Body of pancreas (tissue), 4 donors: Measurements from ENCODE around the gene ASPDH. TPM values are rescaled to one million over a fixed set of nuclear protein-coding genes. Genes with fewer than 3 reads are reported as not detected.

ENCODE experiments used
- ATAC-seq: fragments of 150-250 bp; one replicate; pipeline ENCODE4 v1.9.1; 2016
- DNase-seq, 4 donors: peaks; one replicate each; pipeline ENCODE4 v3.0.0-alpha.2; 2019
- H3K27ac ChIP-seq, 4 donors: fragments of 200-600 bp; sonication (generic); 1 replicate in 3 of 4; 2 replicates in 1 of 4; pipeline versions ENCODE4 v1.5.1 to v1.6.1; 2016 to 2019; ENCODE audit warnings: mild to moderate bottlenecking in 1 of 4, mixed read lengths in 1 of 4, moderate library complexity in 1 of 4
- H3K27me3 ChIP-seq, 2 donors: fragments of 200-600 bp; sonication (generic); one replicate each; pipeline ENCODE4 v1.6.0; 2016; ENCODE audit warnings: mild to moderate bottlenecking in 1 of 2
- H3K36me3 ChIP-seq, 2 donors: fragments of 200-600 bp; sonication (generic); replicated peaks in 1 of 2; 2 replicates each; pipeline ENCODE4 v1.5.1; 2016; ENCODE audit warnings: low read depth in 2 of 2; ENCODE audit not compliant: insufficient read depth in 1 of 2
- H3K4me1 ChIP-seq: fragments of 200-600 bp; sonication (generic); one replicate; pipeline ENCODE4 v1.6.0; 2016
- H3K4me3 ChIP-seq, 2 donors: fragments of 200-600 bp; sonication (generic); 1 replicate in 1 of 2; 2 replicates in 1 of 2; pipeline ENCODE4 v1.5.1; 2016 to 2019
- H3K9me3 ChIP-seq, 3 donors: fragments of 200-600 bp; sonication (generic); 1 replicate in 2 of 3; 2 replicates in 1 of 3; pipeline ENCODE4 v1.5.1; 2016
- POLR2A ChIP-seq, 3 donors: fragments of 450-650 bp; IDR thresholded peaks; one replicate each; pipeline ENCODE4 v1.6.1; 2016; ENCODE audit warnings: antibody characterized with exemption in 3 of 3, mild to moderate bottlenecking in 2 of 3
- WGBS, 2 donors: methylation state at CpG; one replicate each; pipeline ENCODE4 v1.1.5; 2017; 5-methylcytosine and 5-hydroxymethylcytosine counted together
- intact Hi-C: fragments of 100-400 bp; cut with DNase I; formaldehyde crosslinking; loops from one replicate; pipeline ENCODE4 v1.15.1; 2023
- total RNA-seq, 2 donors: library from RNA; depleted of rRNA; stranded (reverse); fragments of >200 nt; gene quantifications; one replicate each; pipeline ENCODE4 v1.1.0, GENCODE V29; 2016
- TF ChIP-seq, protein P1 (sequence below), 7 experiments: fragments of 450-650 bp in 4 of 7; fragments of 200-600 bp in 3 of 7; sonication (generic) in 3 of 7; IDR thresholded peaks; one replicate each; pipeline ENCODE4 v1.5.1; 2016 to 2019; ENCODE audit warnings: antibody characterized with exemption in 7 of 7

Gene ASPDH
- total RNA-seq, 2 donors from 2014 or later = not detected

DNA sequence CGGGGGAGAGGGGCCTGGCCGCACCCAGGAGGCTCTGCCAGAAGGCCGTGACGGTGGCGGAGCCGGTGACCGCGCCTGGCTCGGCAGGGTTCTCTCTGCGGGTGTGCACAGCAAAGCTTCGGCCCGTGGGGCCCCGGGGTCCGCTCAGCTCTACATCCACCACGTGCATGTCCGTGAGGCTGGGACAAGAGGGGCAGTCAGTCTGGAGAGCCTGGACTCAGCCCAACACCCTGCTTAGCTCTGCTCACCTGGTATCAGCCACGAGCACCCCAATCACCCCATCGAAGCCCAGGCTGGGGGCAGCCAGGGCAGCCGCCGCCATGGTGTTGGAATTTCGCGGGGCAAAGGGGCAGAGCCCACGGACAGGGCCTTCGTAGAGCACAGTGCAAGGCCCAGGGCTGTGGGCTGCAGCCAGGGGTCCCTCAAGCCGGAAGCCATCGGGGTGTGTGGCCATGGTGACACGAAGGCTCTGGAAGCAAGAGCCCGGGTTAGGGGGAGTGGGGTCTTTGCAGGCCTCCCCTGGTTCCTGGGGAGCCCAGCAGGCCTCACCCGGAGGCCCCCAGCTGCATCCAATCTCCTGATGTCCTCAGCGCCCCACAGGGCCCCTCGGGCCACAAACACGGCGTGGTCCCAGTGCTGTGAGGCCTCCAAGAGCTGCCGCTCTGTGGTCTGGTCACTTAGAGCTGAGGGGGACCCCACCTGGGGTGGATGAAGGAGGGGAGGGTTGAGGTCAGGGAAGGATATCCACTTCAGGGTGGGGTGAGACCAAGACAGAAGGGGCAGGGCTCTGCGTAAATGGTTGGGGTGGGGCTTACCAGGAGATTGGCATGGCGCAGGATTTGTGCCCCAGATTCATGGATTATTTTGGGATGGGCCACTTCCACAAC lies 1.4 kb downstream of the ASPDH start:
- peaks cover 9% of the 10 kb centered on the region for H3K4me1 ChIP-seq
- ATAC-seq (no peak), DNase-seq (peak in 1 of 4 donors; percentile 31)
- H3K4me3 ChIP-seq = no peak overlapping the region
- no peaks in the 10 kb centered on the region for H3K9me3 ChIP-seq
- H3K36me3 ChIP-seq = no peaks in the 10 kb centered on the region
- H3K27ac ChIP-seq = no peak overlapping the region
- WGBS, 2 donors = 85 to 90% methylated on average over 8 to 35 of the region's 36 CpGs
- H3K27me3 ChIP-seq = no peaks in the 10 kb centered on the region
- intact Hi-C loops = loop anchor here (10.0 kb wide), 1 partner anchor 602 kb away; no protein-coding TSS in a partner anchor
- no peak for TF ChIP-seq POLR2A (IDR thresholded peaks at IDR 0.05)
- TF ChIP-seq, protein P1, sequence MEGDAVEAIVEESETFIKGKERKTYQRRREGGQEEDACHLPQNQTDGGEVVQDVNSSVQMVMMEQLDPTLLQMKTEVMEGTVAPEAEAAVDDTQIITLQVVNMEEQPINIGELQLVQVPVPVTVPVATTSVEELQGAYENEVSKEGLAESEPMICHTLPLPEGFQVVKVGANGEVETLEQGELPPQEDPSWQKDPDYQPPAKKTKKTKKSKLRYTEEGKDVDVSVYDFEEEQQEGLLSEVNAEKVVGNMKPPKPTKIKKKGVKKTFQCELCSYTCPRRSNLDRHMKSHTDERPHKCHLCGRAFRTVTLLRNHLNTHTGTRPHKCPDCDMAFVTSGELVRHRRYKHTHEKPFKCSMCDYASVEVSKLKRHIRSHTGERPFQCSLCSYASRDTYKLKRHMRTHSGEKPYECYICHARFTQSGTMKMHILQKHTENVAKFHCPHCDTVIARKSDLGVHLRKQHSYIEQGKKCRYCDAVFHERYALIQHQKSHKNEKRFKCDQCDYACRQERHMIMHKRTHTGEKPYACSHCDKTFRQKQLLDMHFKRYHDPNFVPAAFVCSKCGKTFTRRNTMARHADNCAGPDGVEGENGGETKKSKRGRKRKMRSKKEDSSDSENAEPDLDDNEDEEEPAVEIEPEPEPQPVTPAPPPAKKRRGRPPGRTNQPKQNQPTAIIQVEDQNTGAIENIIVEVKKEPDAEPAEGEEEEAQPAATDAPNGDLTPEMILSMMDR (IDR thresholded peaks at IDR 0.05) = no peak

DNA sequence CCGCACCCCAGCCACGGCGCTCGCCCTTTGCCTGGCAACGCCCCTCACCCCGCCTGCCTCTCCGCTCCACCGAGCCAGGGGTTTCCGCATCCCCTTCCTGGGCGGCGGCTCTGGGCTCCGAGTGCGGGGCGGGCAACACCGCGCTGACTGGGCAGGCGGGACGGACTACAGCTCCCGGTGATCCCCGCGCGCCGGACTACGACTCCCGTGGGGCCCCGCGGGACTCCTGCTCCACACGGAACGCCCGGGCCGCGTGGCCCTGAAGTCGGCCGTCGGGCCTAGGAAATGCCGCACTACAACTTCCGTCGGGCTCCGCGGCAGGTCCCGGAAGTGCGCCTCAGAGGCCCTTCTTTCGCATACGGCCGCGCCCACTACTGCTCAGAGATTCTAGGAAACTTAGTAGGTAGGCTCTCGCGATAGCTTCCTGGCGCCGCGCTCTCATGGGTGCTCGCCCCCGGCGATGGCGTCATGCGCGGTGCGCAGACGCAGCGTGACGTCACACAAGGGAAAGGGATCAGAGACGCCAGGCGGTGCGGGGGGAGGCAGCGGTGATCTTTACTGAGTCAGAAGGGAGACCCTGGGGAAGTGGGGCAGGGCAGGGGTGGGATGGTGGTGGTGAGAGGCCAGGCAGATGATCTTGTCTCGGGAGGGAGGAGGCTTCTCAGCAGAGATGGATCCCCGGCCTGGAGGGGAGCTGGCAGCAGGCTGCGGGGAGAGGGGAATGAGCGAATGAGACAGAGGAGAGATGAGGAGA lies 2.5 kb downstream of the ASPDH start, which contains the start of gene JOSD2:
TSS of gene JOSD2 (minus strand) at position 123 of the 754 bp plus-strand sequence. CDS start 760 bp downstream, outside the sequence.
- Histone ChIP-seq H3K9me3 (no peaks in the 10 kb centered on the region), H3K27ac (peak within 1 kb of the TSS in 3 of 4 donors; percentile 34 to 56 (median 53)), H3K36me3 (no peaks in the 10 kb centered on the region), H3K4me3 (peak within 1 kb of the TSS; percentile 41 to 87), H3K4me1 (peaks cover 9% of the 10 kb centered on the region), H3K27me3 (no peaks in the 10 kb centered on the region)
- DNase-seq (peak; percentile 96 to 99 (median 98)), ATAC-seq (peak; percentile 95)
- TF ChIP-seq POLR2A (IDR thresholded peaks at IDR 0.05) = peak; percentile 5 to 63 (median 60)
- TF ChIP-seq, protein P1 (IDR thresholded peaks at IDR 0.05) = peak in 3 of 7 experiments; percentile 6 to 27 (median 12)
- intact Hi-C loops = loop anchor here (10.0 kb wide), 1 partner anchor 604 kb away; no protein-coding TSS in a partner anchor
- 1 to 2% methylated on average over 24 to 68 of the region's 69 CpGs for WGBS, 2 donors

DNA sequence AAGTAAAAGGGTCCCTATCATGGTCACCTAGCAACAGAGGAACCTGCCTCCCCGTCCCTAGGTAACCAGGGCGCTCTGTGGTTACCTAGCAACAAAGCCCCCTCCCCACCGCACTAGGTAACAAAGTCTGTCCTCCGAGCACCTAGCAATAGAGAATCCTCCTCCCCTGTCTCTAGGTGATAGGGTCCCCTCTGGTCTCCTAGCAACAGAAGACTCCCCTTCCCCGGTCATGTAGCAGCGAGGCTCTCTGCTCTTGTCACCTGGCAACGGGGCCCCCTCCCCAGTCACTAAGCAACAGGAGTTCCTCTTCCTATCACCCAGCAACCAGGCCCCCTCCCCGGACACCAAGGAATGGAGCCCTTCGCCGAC lies 3.0 kb downstream of the ASPDH start:
- Histone ChIP-seq H3K4me1 (peaks cover 9% of the 10 kb centered on the region), H3K27me3 (no peaks in the 10 kb centered on the region), H3K9me3 (no peaks in the 10 kb centered on the region), H3K4me3 (peak overlapping the region; percentile 41 to 87), H3K27ac (peak overlapping the region in 3 of 4 donors; percentile 34 to 56 (median 53)), H3K36me3 (no peaks in the 10 kb centered on the region)
- WGBS, 2 donors = 4 to 13% methylated on average over 3 to 10 of the region's 10 CpGs
- ATAC-seq (no peak), DNase-seq (no peak)
- intact Hi-C loops = loop anchor here (10.0 kb wide), 1 partner anchor 604 kb away; no protein-coding TSS in a partner anchor
- no peak for TF ChIP-seq POLR2A (IDR thresholded peaks at IDR 0.05)
- TF ChIP-seq, protein P1 (IDR thresholded peaks at IDR 0.05) = no peak

DNA sequence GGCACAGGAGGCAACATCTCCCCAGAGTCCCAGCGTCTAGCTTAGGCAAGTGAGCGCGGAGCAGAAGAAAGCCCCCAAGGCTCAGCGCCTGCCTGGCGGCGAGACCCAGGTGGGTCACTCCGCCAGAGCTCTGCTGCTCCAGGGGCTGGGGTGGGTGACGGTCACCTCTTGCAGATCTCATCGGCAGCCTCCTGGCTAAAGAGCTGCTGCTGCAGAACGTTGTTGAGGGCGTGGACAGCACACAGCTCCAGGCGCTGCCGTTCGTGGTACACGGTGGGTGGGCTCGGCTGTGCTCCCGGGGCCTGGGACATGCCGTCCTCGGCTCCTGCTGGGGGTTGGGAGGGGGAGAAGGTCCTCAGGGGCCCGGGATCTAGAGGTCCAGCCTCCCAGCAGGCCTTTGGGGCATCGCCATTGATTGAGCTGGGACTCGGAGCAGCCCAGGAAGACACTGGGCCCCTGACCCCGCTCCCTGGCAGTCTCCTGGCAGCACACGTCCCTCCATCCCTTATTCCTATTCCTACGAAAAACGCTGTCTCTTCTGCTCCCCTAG lies 3.5 kb downstream of the ASPDH start:
- no peak for ATAC-seq
- Histone ChIP-seq H3K27me3 (no peaks in the 10 kb centered on the region), H3K27ac (peak overlapping the region in 1 of 4 donors; percentile 53), H3K9me3 (no peaks in the 10 kb centered on the region), H3K4me1 (peaks cover 9% of the 10 kb centered on the region), H3K36me3 (no peaks in the 10 kb centered on the region), H3K4me3 (no peak overlapping the region)
- no peak for TF ChIP-seq POLR2A (IDR thresholded peaks at IDR 0.05)
- TF ChIP-seq, protein P1 (IDR thresholded peaks at IDR 0.05) = no peak
- DNase-seq = peak in 1 of 4 donors; percentile 30
- 38 to 57% methylated on average over 5 to 26 of the region's 26 CpGs for WGBS, 2 donors
- intact Hi-C loops = loop anchor here (10.0 kb wide), 1 partner anchor 605 kb away; no protein-coding TSS in a partner anchor
